Esophagus muscularis mucosa (tissue), 4 donors: ENCODE results near the gene PI3.

Source experiments
- EP300 ChIP-seq: sonication (generic); formaldehyde crosslinking; IDR thresholded peaks from one replicate; pipeline ENCODE4 v1.6.1; 2017; ENCODE audit warnings: antibody characterized with exemption
- POLR2A ChIP-seq: fragments of 450-650 bp; IDR thresholded peaks from one replicate; pipeline ENCODE4 v1.6.1; 2017; ENCODE audit warnings: antibody characterized with exemption, moderate library complexity, mild to moderate bottlenecking, low read depth
- POLR2AphosphoS5 ChIP-seq, 2 donors: sonication (generic); formaldehyde crosslinking; IDR thresholded peaks; one replicate each; pipeline ENCODE4 v1.6.1; 2017; ENCODE audit warnings: antibody characterized with exemption in 2 of 2
- TF ChIP-seq, protein P1 (sequence below), 3 experiments: fragments of 200-600 bp in 2 of 3; fragments of 450-650 bp in 1 of 3; sonication (generic) in 2 of 3; IDR thresholded peaks; one replicate each; pipeline ENCODE4 v1.5.1; 2017 to 2019; ENCODE audit warnings: antibody characterized with exemption in 3 of 3, mild to moderate bottlenecking in 2 of 3, moderate library complexity in 1 of 3

DNA sequence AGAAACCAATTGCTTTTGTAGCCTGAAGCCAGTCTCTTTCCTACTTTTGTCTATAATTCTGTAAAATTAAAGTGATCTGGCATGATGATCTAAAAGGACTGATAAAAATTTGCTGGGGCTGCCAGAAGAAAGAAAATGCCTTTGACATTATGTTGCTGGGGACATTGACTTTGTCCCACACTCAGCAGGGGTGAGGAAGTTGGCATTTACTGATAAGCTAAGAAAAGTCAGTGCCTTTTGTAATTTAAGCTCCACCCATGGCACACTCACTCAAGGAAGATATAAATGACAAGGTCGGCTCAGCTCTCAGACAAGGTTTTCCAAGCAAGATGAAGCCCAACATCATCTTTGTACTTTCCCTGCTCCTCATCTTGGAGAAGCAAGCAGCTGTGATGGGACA is 32.0 kb downstream of the PI3 start, which contains the start of gene SEMG1:
- TF ChIP-seq, protein P1, sequence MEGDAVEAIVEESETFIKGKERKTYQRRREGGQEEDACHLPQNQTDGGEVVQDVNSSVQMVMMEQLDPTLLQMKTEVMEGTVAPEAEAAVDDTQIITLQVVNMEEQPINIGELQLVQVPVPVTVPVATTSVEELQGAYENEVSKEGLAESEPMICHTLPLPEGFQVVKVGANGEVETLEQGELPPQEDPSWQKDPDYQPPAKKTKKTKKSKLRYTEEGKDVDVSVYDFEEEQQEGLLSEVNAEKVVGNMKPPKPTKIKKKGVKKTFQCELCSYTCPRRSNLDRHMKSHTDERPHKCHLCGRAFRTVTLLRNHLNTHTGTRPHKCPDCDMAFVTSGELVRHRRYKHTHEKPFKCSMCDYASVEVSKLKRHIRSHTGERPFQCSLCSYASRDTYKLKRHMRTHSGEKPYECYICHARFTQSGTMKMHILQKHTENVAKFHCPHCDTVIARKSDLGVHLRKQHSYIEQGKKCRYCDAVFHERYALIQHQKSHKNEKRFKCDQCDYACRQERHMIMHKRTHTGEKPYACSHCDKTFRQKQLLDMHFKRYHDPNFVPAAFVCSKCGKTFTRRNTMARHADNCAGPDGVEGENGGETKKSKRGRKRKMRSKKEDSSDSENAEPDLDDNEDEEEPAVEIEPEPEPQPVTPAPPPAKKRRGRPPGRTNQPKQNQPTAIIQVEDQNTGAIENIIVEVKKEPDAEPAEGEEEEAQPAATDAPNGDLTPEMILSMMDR (IDR thresholded peaks at IDR 0.05), result no peak
- TF ChIP-seq POLR2A (no peak), POLR2AphosphoS5 (IDR thresholded peaks at IDR 0.05) (no peak), EP300 (no peak)
